GM19452 (cell line): Measurements from ENCODE around the gene DRC7.
"Not testable (repeated sequence)": the region's sequence is repeated elsewhere in the genome, so short reads cannot be mapped to it uniquely, and the experiment has no call there.

Experiments used
- ATAC-seq: cut with Tn5 transposase; IDR thresholded peaks from one replicate; pipeline ENCODE4 v1.9.1; 2021; ENCODE audit not compliant: unreplicated experiment

Gene DRC7

DNA sequence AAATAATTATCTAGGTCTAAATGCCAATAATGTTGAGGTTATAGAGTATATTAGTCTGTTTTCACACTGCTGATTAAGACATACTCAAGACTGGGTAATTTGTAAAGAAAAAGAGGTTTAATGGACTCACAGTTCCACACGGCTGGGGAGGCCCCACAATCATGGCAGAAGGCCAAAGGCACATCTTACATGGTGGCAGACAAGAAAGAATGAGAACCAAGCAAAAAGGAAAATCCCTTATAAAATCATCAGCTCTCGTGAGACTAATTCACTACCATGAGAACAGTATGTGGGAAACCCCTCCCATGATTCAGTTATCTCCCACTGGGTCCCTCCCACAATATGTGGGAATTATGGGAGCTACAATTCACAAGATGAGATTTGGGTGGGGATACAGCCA, 38.1 kb downstream of the DRC7 start:
- no peak for ATAC-seq

DNA sequence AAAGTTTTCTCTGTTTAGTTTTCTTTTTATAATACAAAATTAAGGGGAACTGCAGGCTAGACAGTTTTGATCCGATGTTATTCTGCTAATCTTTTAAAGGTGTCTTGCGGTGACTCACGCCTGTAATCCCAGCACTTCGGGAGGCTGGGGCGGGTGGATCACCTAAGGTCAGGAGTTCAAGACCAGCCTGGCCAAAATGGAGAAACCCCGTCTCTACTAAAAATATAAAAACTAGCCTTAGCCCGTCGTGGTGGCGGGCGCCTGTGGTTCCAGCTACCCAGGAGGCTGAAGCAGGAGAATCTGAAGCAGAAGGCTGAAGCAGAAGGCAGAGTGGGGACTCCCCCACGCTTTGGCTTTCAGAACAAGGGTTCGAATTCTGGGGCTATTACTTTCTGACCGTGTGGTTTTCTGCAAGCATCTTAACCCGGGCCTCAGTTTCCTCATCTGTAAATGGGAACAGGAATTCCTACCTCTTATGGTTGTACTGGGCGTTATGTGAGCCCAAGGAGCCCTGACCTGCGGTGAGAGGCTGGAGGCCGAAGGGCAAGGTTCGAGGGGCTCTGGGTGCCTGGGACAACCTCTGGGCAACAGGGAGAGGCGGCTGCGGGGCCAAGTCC, 39.8 kb downstream of the DRC7 start:
- ATAC-seq, result no peak

DNA sequence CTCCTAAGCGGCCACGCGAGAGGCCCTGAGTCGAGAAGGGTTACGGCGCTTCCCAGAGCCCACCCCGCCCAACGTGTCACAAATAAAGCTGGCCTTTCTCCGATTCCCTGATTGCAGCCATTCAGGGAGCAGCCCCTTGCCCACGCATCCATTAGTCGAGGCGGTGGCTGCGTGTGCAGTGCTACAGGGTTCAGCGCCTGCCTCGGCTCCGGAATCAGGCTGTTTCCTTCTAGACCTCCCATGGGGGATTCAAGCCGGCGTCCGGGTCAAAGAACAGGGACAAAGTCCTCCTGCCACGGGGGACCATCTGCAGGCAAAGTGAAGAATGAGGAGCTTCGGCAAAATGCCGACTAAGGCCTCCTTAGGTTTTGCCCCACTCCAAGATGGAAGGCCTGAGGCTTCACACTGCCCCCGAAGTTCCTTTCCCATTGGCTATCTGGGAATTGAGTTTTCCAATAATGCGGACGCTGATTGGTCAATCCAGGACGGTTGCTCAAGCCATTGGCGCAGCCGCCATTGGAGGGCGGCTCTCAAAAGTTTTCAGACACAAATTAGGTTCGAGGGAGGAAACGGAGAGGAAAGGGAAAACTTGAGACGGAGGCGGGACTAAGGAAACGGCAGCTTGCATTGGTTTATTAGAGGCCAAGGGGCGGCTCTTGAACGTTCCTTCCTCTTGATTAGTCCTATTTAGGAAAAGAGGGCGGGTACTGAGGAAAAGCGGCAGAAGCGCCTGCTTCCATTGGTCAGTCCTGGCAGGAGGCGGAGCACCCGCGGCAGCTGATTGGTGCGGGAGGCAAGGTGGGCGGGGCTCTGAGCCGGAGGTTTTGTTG, 40.5 kb downstream of the DRC7 start:
- ATAC-seq, result peak; percentile 89

DNA sequence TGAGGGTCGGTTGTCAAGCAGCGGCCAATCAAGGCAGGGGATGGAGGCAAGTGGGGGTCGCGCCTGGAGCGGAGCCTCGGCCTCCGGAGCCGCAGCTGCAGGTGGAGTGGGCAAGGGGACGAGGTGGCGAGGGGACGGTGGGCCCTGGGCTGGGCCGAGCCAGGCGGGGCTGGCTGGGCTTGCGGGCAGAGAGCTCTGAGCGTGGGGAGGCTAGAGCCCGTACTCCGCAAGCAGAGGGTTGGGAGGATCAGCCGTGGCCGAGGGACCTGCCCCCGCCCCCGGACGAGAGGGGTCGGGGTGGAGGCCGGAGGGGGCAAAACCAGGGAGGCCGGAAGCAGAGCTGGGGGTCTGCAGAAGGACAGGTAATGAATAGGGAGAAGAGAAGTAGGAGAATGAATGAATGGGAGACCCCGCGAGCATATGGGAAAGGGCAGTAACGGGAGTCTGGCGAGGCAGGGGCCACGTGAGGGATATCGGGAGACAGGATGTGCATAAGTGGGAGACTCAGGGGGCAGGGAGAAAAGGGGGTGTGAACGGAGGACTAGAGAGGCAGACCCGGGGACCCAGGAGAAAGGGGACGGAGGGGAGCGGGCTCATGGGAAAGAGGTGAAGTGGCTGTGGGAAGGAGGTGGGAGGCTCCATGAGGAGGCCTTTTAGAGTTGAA, 41.3 kb downstream of the DRC7 start, which contains the start of gene KATNB1:
Gene KATNB1, plus strand, starts transcription at position 16 of the 664 bp plus-strand sequence. CDS start 1,474 bp downstream, outside the sequence.
- no peak for ATAC-seq

DNA sequence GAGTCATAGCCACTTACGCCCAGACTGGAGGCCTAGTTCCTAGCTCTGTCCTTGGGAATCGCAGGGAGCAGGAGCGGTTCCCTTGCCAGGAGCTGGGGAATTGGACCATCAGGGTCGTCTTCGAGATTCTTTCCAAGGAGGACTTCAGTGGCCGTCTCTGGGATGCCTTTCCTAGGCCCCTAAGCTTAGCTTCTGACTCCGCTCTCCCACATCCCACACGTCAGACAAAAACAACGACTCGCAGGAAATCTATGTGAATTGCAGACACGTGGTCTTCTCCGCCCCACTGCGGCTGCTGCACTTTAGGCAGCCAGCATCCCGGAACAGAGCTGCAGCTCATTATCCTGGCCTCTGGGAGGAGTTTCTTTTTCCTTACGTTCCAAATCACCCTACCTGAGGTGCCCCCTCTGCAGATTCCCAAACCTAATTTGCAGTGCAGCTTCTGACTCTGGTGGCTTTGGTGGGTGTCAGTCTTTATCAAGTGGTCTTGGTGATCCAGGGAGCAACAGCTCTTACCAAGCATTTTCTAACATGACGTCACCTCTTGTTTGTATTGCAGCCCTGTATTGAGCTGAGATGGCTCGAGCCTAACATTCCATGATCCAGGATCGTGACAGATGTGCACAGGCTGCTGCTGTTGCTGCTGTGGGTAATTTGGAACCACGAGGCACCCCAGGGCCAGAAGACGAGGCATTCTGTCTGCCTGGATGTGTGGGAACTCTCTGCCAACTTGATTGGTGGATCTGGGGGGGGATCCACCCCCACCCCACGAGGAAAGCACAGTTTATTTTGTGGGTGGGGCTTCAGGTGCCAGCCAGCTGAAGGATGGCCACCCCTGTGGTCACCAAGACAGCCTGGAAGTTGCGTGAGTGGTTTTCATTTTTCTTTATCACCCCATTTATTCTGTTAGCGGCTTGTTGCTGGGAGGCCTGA, 42.1 kb downstream of the DRC7 start:
- no peak for ATAC-seq

DNA sequence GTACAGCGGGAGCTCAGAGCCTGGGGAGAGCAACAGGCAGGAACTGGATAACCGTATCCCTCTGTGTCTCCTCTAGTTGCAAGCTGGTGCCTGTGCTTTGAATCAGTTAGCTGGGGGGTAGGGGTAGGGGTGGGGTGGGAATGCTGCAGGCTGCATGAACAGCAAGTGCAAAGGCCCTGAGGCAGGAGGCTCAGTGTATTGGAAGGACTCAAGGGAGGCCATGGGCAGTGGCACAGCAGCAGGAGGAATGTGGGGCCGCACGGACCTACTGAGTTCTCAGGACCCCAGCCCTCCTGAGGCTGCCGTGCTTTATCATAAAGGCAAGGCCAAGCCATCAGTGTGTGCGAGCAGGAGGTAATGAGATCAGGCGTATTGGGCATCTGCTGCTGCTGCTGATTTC, 44.2 kb downstream of the DRC7 start:
- no peak for ATAC-seq

DNA sequence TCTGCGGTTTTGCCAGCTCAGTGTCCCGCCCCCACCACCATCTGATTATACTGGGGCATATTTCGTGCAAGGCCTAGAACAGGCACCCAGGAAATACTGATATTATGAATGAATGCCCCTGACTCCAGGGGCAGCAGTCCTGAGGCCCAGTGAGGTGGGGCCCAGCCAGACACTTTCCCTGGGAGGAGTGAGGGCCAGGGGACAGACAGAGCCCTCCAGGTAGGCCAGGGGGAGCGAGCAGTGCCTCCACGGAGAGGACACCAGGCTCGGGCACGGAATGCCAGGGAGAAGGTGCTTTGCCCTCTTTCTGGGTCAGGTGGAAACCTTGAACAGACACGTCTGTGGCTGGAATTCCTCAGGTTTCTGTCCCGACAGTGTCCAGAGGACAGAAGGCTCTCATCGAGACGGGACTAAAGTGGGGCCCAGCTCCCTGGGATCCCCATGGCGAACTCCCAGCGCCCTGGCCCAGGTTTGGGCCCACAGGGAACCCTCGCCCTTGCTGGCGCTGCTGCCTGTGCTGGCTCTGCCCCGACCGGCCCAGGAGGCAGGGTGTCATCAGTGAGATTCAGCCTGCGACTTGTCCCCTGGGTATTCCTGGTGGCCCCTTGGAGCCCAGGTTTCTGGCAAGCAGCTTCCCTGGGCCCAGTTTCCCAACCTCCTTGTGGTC, 45.3 kb downstream of the DRC7 start:
- ATAC-seq, result no peak

DNA sequence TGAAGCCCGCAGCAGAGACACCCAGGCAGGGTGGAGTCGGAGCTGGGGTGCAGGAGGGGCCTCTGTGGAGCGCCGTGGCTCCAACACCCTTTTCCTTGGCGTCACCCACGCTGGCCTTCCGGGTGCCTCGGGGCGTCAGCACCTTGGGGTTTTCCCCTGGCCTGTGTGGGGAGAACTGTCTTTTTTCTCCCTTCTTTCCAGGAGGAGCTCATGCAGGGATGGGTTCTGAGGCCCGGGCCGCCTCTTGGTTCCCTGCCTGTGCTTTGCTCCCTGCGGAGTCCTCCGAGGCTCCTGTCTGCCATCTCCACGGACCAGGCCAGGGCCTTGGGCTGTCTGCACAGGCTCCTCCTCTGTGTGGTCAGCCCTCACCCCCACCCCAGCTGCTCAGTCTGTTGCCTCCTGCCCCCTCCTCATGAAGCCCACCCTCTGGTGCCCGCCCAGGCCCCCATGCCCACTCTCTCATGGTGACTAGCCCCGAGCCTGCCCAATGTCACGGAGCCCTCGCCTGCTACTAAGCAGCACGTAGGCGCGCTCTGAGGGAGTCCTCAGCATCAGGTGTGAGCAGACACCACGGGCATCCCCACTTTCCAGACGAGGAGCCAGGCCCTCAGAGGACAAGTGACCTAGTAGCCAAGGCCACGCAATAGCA, 45.9 kb downstream of the DRC7 start:
- ATAC-seq, result no peak

DNA sequence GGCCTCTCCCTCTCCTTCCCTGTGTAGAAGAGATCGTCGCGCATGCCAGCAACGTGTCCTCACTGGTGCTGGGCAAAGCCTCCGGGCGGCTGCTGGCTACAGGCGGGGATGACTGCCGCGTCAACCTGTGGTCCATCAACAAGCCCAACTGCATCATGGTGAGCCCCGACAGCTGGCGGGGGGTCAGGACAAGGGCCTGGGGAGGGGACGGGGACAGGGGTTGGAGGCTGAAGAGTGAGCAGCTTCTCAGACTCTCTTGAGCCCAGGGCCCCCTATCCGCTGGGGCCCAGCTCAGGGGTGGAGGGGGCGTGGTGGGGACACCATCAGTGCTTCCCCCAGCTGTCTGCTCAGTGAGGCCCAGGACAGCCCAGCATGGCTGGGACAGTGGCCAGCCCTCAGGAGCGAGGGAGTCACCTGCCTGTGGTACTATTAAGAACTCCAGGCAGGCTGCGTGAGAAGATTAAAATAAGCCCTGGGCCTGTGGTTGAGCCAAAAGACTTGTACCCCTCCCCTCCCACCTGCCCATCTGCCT, 47.1 kb downstream of the DRC7 start:
- no peak for ATAC-seq

DNA sequence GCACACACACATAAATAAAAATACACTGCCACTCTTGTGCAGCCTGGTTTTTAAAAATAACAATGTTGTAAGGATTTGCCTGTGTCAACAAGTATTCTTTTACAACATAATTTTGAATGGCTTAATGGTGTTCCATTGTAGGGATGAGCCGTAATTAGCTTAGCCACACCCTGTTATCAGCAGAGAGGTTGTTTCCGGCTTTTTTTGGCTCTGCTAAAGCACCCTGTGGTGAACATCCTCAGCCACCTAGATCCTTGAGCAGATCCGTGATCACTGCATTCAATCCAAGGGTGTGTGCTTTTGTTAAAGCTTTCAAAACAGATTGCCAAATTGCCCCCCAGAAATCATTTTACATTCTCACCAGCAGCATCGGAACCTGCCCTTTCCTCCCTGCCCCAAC, 47.9 kb downstream of the DRC7 start:
- ATAC-seq, result no peak

DNA sequence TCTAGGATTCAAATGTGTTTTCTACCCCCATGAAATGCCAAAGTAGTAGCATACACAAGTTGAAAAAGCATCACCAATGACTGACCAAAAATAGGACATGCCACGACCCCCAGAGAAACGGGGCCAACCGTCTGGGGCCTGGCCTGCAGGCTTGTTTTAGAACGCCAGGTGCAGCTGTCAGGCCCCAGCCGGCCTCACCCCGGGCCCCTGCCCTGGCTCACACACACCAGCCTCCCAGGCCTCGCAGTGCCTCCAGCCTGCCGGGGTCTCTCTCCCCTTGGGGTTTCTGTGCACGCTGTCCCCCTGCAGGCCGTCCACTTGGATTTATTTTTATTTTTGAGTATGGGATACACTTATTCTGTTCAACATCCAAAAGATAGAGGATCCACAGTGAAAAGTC, 48.9 kb downstream of the DRC7 start:
- no peak for ATAC-seq

DNA sequence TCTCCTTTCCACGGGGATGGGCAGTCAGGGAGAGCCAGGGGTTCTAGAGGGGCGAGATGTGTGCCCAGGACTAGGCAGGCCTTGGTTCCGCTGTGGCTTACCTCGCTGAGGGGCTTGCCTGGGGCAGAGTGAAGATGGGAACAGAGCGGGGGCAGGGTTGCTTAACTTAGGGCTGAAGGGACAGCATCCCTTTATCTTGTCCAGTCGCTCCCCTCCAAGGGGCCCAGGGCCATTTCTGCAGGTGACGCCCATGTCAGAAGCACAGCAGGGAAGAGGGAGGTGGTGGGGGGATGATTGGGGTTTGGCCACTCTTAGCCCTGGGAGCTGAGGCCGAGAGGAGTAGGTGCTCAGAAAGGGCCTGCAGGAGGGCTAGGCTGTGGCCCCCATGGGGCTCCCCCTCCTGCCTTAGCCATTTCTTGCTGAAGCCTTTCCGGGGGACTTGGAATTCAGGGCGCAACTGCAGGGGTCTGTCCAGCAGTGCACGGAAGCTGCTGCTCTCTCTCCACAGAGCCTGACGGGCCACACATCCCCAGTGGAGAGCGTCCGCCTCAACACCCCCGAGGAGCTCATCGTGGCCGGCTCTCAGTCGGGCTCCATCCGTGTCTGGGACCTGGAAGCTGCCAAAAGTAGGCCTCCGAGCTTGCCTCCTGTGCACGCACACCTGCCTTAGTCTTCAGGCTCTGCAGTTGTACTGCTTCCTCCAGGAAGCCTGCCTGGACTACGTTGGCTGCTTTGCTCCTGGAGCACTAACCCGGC, 49.5 kb downstream of the DRC7 start:
- ATAC-seq, result no peak

DNA sequence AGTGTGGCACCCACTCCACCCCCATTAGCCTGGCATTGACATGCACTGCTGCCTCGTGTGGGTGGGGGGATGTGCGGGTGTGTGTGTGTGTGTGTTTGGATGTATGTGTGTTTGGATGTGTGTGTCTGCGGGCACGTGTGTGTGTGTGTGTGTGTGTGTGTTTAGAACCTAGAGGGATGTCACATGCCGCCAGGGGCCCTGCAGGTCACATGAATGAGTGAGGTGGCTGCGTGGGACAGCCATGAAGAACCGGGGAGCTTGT, 50.0 kb downstream of the DRC7 start:
- ATAC-seq, result no peak

DNA sequence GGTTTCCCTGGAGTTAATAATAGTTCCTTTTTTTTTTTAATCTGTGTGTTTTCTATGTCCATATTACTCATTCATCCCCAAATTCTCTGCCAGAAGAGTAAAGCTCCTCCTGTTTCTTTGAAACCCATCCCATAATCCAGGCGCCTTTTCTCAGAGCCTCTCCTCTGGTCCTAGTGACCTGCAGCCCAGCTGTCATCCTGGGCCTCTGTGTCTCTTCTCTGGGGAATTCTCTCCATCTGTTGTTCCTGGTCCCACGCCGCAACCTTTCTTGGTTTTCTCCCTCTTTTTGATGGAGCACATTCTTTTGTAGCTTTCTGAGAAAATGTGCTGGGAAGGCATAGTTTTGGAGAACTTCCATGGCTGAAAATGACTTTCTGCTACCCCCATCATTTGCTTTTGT, 51.2 kb downstream of the DRC7 start:
- no peak for ATAC-seq

DNA sequence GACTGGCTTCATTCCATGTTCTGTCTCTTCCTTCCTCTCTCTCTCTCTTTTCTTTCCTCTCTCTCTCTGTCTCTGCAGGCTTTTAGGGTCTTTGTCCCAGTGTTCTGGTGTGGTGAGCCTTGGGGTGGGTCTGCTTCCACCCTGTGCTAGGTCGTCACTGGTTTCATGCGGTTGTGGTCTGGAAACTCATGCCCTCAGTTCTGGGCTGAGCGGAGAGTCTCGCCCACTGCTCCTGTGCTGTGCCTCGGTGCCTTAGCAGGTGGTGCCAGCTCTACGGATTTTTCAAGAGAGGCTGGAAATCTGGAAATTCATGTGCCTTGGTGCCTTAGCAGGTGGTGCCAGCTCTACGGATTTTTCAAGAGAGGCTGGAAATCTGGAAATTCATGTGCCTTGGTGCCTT, 51.7 kb downstream of the DRC7 start:
- not testable (repeated sequence) for ATAC-seq

DNA sequence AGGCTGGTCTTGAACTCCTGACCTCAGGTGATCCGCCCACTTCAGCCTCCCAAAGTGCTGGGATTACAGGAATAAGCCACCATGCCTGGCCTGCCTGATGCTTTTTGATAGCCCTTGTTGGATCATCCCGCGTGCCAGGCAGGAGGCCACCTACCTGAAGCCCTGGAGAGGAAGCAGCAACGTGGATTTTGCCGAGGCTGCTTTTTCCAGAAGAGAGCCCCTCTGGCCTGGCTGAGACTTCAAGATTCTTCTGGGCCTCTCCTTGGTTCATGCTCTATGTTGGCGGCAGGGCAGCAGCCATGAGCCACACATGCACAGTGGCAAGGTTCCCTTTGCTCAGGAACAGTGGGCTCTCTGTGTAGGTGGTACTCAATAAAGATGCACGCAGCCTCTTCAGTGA, 52.5 kb downstream of the DRC7 start:
- no peak for ATAC-seq

DNA sequence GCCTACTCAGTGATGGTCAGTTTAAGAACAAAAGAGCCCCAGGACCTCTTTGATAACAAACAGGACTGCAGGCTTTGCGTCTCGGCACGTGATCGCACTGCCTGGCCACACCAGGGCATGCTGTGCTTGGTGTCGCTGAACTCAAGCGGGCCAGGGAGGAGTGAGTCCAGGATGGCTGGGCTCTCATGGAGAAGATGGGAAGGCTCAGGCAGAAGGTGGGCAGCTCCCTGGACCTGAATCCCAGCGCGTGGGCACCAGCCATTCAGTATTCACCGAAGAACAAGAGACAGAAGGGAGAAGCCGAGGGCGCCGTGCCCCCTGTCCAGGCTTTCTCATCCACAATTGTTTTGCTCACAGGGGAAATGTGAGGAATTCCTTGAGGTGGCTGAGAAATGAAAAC, 52.9 kb downstream of the DRC7 start:
- no peak for ATAC-seq

DNA sequence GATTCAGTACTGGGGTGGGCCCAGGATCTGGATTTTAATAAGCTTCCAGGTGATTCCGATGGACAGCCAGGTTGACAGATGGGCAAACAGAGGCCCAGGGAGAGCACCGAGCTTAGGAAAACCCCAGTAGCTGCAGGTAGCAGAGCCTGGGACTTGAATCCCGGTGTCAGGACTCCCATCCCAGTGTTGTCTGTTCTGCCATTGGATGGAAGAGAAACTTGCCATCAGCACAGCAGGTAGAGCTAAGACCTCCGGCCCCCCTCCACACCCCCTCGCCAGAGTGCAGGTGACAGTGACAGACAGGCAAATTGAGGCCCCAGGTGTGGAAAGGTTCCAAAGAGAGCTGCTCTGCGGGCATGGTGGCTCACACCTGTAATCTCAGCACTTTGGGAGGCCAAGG, 53.4 kb downstream of the DRC7 start:
- no peak for ATAC-seq

DNA sequence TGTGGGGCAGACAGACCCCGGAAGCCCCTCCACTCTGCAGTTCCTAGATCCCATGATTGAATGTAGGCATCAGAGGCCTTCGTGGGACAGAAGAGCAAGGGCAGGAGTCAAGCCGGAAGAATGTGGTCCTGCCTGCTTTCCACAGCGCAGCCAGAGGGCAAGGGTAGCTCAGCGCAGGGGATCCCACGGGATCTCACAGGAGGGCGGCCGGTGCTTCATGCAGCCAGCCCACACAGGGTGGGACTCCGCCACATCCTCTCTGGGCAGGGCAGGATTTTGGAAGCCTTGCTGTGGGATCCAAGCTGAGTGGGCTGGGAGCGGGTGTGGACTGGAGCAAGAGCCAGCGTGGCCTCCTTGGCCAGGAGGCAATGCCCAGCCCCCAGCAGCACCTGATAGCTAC, 54.0 kb downstream of the DRC7 start:
- no peak for ATAC-seq
